ENCODE data around the gene MYO3B.

- no peak for TF ChIP-seq POLR2A (IDR thresholded peaks at IDR 0.05)
- TF ChIP-seq CTCF (IDR thresholded peaks at IDR 0.05), result no peak
These were observed 307.5 kb downstream of the MYO3B start for GRCh38 chr2:170485254-170486026.
